NCI-H146 (cell line): ENCODE data around the gene CLEC19A.
A peak's percentile ranks its signal among the peaks of the same experiment; 100 is the strongest.
"Not testable (repeated sequence)": the region's sequence is repeated elsewhere in the genome, so short reads cannot be mapped to it uniquely, and the experiment has no call there.

Experiments used
- DNase-seq: peaks from one replicate; lab custom pipeline; 2025; lab: John Stamatoyannopoulos, UW

Gene CLEC19A

DNA sequence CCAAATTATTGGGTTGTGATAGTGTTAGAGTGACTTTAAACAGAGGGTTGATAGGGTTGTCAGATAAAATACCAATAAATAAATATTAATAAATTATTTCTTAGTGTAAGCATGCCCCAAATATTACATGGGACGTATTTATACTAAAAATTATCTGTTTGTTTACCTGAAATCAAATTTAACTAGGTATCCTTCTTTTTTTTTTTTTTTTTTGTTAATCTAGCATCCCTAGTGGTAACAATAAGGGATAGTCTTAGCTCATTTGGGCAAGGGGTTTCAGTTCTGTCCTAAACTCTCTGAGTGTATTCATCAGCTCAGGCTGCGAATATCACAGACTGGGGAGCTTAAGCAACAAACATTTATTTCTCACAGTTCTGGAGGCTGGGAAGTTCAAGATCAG lies 1.3 kb downstream of the CLEC19A start:
- DNase-seq = no peak

DNA sequence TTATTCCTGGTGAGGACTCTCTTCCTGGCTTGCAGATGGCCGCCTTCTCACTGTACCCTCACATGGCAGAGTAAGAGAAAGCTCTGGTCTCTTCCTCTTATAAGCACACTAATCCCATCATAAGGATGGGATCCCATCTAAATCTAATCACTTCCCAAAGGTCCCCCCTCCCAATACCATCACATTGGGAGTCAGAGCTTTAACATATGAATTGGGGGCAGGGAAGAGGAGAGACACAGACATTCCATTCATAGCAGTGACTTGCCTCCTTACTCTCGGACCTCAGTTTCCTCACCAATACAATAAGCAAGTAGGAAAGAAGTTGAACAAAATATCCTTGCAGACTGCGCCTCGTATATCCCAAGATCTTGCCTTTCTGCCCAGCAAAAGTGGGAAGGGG lies 1.7 kb downstream of the CLEC19A start:
- no peak for DNase-seq

DNA sequence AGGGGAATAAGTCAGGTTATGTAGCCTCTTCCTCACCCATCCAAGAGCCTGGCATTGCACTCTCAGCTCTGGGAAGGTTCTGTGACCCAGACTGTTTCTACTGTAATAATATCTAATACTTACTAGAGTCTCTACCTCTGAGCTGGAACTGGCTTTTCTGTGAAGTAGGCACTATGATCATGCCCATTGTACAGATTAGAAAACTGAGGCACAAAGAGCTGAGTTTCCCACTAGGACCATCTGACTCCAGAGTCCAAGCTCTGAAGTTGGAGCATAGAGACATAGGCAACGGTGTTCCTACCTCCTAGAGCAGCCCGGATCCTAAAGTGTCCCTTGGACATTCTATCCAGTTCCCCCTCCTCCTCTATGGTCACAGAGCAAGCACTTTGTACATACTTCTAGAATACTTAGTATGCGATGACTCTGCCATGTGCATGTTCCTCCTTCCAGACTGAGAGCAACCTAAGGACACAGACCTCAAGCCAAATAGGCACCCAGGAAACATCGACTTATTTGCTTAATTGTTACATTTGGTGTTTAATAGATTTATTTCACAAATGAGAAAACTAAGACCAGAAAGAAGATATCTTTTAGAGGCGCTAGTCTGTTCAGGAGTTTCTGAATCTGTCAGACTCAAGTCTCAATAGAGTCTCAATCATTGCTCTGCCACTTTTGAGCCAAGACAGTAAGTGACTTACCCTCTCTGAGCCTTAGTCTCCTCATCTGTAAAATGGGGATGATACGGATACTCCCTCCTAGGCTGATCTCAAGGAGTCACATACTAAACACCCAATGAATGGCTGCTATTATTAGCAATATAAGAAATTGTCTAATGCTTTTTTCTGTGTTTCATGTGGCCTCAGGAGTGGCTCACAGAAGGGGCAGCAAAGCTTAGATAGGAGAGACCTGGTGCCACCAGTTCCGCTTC lies 3.6 kb downstream of the CLEC19A start:
- no peak for DNase-seq

DNA sequence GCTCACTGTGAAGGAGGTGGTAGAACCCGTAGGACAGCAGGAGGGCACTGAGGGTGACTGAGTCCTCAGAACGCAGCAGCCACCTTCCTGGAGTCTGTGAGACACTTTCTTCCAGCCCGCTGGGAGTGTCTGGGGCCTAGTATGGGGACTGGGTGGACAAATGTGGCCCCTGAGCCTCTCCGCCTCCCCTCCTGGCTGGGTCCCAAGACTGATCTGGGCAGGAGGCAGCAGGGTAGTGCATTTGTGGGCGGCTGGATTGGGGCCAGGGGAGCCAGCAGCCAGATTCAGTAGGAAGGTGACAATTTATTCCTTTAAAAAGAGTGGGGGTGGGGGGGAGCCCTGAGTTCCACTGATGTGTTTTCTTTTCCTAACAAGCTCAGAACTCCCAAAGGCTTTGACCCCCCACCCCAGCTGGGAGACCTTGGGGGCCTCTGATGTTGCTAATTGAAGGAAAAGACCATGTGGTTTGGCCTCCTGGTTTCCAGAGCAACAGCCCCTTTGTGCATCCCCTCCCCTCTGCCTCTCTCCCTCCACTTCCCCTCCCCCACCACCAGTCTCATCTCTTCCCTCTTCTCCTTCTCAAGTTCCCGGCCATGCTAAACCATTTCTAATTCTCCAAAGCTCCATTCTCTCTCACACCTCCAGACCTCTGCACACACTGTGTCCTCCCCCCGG lies 4.4 kb downstream of the CLEC19A start:
- no peak for DNase-seq

DNA sequence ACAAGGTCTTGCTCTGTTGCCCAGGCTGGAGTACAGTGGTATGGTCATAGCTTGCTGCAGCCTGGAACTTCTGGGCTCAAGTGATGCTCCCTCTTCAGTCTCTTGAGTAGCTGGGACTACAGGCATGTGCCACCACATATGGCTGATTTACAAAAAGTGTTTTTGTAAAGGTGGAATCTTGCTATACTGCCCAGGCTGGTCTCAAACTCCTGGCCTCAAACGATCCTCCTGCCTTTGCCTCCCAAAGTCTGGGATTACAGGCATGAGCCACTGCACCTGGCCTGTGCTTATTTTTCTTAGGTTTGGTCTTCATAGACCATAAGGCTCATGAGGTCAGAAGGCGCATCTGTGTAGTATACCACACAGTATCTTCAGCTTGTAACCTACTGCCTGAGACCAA lies 5.3 kb downstream of the CLEC19A start:
- DNase-seq = no peak

DNA sequence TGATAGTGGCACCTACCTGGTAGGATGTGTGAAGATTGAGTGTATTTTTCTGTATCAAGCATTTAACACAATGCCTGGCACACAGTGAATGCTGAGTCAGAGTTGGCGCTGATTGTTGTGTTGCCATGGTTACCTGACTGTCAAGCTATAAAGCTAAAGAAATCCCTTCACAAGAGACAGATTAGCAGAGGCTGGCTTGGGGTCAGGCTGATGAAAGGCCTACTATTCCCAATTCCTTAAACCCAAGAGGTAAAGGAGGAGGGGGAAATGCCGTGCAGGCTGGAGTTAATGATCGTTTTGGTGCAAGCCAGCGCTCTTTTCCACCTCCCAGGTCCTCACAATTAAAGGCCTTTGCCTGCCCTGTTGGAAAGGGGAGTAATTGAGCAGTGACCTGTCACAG lies 5.9 kb downstream of the CLEC19A start:
- DNase-seq = peak; percentile 7

DNA sequence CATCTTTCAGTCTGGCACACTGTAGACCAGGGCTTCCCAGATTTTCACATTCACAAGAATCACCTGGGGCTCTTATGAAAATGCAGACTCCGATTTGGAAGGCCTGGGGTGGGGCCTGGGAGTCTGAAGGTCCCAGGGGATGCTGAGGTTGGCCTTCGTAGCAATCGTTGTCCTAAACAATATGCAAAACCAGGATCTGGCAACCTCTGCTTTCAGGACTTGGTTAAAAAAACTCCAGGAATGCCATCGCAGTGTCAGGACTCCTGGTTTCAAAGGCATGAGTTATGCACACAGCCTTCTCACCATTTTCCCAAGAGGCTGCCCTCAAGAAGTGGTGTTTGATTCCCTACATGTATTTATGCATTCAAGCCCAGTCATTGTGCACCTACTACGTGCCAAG lies 6.7 kb downstream of the CLEC19A start:
- no peak for DNase-seq

DNA sequence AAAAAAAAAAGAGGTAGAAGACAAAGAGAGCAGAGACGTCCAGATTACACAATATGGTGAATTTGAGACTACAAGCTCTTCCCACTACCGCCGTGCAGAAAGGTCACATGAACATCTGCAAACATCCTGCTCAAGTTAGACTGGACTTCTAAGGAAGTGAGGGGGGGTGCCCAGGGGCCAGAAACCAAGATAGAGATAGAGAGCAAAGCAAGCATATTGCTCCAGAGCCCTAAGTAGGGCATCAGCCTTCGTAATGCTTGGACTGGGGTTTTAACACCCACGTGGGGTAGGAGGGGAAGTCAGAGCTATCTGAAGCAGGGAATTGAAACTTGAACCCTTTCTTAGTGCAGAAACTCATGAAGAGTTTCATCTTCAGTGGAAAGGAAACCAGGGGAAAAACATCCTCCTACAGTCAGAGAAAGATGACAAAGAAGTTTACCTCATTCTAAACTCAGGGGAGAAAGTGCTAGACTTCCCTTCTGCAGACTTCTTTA lies 8.7 kb downstream of the CLEC19A start:
- DNase-seq = no peak

DNA sequence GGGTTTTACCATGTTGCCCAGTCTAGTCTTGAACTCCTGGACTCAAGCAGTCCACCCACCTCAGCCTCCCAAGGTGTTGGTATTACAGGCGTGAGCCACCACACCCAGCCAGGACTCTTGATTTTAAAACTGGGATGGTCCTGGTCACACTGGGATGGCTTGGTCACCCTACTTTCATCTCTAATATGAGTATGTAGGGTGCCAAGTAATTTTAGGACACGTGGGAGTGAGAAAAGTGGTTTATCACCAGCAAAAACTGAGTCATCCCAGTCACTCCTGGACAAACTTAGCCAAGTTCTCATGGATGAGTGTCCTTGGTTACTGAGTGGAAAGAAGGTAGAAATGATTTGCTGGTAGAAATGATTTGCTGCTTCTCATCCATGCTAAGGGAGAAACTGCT lies 9.9 kb downstream of the CLEC19A start:
- DNase-seq = no peak

DNA sequence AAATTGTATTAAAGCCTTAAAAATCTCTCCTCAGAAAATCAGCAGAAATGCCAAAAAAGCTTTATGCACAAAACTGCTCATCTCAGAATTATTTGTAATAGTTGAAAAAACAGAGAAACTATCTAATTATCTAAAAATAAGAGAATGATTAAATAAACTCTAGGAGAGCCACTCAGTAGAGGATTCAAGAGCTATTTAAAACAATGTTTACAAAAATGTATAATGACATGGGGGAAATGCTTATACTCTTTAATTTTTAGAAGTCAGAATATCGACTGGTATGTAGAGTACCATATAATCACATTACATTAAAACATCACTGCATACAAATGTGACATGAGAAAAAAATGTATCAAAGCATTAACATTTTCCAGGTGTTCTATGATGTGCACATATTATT lies 11.9 kb downstream of the CLEC19A start:
- no peak for DNase-seq

DNA sequence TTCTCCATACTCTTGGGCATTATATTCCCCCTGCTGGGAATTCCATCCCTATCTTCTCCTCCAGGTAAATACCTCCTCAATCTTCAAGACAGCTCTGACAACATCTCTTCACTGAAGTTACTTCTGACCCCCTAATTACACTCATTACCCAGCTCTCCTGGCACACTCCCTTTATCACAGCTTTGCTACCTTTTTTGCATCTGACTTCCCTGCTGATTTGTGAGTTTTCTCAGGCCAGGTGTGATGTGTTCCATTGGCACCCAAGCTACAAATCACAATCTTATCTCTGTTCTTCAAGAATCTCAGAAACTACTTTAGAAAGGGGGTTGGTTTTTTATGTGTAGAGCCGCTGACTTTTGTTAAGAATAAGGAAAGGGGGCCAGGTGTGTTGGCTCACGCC lies 14.0 kb downstream of the CLEC19A start:
- no peak for DNase-seq

DNA sequence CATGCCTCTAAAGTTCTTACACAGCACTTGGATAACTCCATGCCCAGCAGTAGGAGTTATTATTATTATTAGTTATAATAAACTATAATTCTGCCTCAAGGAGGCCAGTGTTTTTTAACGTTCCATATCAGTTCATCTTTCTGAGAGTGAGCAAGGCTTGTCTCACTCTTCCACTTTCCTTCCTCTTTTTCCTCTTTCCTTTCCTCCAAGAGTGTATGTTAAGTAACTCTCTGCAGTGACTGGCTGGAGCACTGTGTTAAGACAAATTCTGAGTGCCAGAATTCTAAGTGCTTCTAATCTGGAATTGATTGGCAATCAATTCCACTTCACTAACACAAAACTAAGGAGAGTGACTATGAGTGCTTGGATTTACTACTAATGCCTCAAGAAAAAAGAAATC lies 16.4 kb downstream of the CLEC19A start:
- no peak for DNase-seq

DNA sequence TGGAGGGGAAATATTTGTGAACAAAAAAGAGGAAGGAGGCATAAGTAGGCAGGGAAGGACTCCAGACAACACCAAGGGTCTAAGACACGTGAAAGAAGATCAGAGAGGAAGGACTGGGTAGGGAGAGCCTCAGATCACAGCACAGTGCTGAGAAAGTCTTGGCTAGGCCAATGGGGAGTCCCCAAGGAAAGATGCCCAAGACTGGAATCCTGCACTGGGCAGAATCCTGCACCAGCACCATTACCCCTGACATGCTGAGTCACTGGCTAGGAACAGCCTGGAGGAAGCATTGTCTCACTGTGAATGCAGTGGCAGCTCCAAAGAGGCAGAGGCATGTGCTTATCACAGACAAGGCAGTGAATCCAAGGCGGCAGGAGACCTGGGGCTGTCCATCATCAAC lies 19.2 kb downstream of the CLEC19A start:
- DNase-seq = no peak

DNA sequence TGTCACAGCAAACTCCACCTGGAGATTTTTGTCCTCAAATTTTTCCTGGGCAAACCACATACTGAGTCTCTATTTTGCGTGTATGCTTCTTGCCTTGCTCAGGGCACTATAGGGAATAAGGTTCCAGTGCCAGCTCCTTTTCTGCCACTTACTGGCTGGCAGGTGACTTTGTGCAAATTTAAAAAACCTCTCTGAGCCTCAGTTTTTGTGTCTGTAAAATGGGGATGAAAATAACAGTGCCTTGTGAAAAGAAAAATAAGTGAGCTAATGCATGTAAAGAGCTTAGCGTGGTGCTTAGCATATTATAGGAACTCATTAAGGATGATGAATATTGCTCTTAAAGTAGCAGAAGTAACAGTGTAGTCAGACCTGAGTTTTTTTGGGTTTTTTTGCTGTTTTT lies 19.9 kb downstream of the CLEC19A start:
- no peak for DNase-seq

DNA sequence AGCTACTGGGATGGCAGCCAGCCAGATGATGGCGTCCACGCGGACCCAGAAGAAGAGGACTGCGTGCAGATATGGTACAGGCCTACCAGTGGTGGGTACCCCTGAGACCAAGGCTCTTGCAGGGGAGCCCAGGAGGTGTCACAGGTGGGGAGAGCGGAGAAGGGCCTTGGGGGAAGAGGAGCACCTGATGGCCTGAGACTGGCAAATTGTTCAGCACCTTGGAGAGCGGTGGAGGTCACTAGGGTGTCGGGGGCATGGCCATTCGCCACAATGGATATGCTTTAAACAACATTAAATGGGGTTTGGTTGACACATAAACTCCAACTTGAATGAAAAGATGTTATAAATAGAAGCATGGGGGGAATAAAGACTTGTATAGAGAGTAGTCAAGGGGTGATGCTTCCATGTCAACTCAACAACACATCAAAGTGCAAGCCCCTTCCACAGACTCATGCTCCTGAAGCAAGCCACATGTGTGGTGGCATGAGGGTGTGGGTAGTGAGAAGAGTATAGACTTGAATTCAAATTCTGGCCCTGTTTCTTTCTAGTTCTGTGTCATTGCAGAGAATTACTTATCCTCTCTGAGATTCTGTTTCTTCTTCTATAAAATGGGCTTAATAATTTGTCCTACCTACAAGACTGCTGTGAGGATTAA lies 22.2 kb downstream of the CLEC19A start:
- DNase-seq = no peak

DNA sequence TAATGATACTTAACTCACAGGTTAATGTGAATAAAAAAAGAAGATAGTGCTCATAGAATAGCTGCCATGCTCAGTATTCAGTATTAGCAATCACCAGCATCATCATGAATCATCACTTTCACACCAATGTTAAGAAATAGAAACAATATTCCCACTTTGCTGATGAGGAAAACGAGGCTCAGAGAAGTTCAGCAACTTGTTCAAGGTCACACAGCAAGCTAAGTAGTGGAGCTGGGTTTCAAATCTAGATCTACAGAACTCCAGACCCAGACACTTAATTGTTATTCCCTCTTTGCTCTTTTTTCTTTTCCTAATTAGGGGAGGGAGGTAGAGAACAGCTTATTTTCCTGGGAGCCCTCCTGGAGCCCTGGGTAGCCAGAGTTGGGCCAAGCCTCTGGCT lies 22.9 kb downstream of the CLEC19A start:
- DNase-seq = no peak

DNA sequence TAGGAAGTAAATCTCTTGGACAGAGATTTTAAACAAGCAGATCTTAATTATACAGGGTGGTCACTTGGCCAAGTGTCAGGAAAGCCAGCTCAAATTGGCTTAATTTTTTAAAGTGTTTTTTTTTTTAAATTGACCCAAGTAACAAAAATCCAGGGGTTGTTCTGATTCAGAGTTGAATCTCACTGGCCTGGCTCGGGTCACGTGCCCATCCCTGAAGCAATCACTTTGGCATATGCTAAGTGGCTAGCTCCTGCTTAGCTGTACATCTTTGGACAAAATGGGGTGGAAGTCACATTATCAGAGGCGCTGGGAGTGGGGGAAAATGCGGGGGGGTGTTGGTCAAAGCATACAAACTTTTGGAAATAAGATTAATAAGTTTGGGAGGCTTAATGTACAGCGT lies 23.6 kb downstream of the CLEC19A start:
- no peak for DNase-seq

DNA sequence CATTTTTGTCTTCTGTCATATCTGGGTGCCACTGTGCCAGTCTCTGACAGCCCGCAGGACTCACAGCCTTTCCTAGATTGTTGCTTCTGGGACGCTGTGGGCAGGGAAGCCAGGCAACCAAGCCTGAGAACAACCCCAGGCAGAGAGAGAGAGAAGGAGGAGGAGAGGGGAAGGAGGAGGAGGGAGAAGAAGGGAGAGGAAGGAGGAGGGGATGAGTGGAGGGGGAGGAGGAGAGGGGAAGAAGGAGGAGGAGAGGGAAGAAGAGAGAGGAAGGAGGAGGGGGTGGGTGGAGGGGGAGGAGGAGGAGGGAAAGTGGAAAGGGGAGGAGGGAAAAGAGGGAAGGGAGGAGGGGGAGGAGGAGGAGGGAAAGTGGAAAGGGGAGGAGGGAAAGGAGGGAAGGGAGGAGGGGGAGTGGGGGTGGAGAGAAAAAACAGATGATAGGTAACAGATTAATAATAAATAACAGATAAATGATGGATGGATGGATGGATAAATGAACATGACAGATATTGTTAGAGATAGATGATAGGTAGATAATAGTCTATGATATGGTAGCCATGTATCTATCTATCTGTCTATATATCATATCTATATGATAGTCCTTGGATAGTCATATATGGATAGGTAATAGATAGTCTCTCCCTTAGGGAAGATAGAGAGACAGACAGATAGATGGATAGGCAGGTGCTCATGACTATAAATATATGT lies 29.3 kb downstream of the CLEC19A start:
- no peak for DNase-seq

DNA sequence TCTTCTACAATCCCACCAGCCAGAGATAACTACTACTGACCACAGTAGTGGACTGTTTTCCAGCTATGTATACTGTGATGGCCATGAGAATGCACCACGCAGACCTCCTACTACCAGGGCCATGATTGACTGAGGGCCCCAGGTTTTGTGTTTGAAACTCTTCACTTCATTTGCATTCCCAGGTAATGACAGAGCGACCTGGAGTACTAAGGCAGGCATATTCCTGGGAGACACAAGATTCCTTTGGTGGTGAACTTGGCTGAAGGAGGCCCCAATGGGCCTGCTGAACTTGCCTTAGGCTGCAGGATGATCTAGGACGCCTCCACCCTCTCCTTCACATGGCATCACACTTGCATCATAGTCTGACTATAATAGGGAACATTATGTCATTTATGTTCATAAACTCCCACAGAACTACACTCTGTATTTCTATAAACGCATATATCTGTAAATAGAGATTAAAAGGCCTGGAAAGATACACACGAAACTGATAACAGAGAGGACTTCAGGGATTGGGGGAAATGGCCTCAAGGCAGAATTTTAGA lies 30.4 kb downstream of the CLEC19A start:
- DNase-seq = no peak

DNA sequence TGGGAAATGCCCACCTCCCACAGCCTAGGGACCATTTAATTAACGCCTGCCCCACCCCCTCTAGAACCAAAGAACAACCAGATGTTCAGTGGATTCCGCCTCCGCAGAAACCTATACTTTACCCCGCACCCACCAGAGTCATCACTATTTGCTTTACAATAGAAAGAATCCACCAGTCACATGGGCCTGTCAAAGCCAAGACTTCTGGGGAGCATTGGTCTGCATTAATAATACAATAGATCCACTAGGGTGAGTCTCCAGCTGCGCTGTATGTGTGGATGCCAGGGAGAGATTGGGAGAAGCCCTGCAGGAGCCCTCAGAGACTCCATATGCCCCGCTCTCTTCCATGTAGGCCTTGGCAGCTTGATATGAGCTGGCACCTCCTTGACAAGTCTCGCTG lies 31.3 kb downstream of the CLEC19A start:
- no peak for DNase-seq

DNA sequence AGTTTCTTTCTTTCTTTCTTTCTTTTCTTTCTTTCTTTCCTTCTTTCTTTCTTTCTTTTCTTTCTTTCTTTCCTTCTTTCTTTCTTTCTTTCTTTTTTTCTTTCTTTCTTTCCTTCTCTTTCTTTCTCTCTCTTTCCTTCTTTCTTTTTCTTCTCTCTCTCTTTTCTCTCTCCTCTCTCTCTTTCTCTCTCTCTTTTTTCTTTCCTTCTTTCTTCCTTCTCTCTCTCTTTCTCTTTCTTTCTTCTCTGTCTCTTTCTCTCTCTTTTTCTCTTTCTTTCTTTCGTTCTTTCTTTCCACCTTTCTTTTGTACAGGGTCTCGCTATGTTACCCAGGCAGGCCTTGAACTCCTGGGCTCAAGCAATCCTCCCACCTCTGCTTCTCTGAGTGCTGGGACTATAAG lies 35.7 kb downstream of the CLEC19A start:
- DNase-seq = not testable (repeated sequence)

DNA sequence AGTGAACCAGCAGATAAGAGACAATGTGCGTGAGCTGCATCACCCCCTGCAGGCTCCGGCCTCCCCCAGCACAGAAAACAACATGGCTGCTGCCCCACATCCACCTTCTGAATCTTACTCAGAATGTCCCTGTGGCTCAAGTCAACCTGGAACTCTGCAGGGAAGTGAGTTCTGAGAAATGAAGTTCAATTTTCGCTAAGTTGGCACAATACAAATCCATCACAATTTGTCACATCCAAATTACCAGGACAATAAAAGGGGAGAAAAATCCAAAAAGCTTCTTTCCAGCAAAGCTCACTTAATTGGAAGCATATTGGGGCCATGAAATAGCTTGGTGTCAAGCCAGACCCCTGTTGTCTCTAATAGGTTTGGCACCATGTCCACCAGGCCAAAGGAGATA lies 38.1 kb downstream of the CLEC19A start:
- DNase-seq = no peak
